GM21390 (cell line): Measurements from ENCODE around the gene MGRN1.

Experiments used
- ATAC-seq: cut with Tn5 transposase; IDR thresholded peaks from one replicate; pipeline ENCODE4 v1.9.1; 2021; ENCODE audit not compliant: unreplicated experiment

MGRN1 gene

DNA sequence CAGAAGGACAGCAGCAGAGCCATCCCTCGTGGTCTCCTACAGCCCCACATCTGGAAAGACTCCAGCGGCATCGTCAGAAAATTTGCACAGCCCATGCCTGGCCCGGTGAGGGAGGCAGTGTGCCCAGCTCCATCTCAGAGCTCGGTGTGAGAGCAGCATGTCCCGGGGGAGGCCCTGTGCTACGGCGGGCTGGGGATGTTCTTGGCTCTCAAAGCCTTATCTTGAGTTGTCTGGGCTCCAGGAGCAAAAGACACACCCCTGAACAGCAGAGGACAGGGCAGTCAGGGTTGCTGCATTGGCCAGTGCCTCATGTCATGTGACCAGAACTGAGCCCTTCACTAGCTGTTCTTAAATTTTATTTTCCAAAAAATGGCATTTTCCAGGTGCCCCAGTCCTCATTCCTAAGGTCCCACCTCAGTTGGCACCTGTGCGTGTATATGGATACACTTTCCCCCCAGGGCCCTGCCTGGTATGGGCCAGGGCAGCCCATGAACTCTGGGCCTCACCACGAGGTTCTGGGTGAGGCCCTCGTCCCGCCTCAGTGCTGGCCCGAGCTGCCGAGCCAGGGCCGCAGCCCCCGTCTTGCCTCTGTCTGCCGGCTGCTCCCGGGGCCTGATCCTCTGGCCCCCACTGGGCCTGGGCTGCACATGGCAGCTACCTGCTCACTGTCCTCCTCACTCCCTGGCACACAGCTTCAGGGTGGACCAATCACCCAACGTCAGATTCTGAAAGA lies 71.7 kb downstream of the MGRN1 start:
- ATAC-seq = no peak

DNA sequence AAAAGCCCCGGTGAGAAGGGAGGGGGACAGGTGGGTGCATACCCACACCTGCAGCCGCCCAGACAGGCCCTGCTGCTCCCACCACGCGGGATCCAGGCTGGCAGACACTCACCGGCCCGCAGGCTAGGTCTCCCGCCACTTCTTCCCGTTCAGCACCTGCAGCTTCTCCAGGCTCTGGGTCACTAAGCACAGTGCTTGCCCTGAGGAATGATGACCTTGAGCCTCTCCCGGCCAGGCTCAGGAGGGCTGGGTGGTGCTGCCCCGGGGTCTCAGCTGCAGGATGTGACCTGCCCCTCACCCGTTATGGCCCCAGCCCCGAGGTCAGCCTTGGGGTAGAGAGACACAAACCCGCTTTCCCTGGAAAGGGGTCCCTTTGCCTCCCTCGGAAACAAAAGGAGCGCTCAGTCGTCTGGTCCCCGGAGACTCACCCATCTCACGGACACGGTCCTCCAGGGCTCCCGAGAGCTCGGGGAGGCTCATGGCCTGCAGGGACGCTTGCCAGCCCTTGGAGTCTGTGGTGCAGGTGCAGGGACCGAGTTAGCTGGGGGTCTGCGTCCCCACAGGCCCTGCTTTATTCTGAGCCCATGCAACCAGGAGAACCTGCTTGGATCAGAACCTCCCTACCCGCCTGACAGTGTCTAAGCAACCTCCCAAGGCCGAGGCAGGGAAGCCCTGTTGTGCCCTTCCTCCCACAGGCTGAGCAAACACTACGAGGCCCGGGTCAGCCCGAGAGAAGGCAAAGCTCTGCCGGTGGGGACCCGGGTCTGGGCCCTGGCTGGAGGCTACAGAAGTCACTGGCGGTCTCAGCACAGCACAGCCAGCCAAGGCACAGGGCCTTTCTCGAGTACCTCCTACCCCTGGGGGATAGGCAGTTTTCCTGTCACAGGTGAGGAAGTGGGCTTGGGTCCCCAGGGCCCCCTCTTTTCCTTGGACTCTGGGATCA lies 72.5 kb downstream of the MGRN1 start:
- ATAC-seq = no peak

DNA sequence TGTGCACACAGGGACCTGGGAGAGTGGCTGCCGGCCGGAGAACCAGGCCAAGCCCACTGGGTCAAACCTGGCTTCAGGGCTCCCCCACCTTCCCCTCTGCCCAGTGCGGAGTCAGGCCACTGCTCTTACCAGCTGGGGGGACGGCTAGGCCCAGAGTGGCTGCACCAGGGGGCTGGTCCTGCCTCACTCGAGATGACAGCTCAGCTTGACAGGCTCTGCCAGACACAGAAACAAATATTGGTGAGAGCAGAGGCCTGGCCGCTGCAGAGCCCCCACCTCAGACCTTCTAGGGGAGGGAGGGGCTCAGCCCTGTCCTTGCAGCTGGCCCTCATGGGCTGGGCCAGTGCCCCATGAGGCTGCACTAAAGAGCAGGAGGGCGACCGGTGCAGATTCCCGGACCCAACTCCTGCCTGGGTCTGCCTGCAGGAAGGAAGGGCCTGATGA lies 73.2 kb downstream of the MGRN1 start:
- ATAC-seq = no peak

DNA sequence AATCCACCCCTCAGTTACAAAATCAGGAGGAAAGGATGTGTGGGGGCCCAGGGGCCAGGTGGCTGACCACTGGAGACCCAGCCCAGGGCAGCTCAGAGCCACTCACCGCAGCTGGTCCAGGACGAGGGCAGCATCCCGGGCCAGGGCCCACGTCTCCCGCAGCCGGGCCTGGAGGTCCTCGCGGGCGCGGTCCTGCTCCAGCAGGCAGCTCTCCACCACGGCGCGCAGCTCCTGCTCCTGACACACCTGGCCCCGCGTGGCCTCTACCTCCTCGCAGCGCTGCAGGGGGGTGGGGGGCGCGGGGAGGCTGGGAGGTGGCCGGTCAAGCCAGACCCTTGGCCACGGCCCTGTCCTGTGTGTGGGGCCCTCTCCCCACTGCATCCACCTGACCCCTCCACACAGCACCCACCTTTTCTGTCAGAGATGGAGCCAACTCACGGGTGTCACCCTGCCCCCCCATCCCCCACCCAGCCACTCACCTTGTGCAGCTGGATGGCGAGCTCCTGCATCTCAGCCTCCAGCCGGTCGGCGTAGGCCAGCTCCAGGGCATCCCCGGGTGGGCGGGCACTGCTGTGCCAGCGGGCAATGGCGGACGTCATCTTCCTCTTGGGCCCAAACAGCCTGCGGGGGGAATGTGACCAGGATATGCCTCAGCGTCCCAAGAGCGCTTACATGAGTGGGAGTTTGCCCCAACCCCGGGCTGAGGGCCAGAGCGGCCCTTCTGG lies 73.9 kb downstream of the MGRN1 start:
- no peak for ATAC-seq

DNA sequence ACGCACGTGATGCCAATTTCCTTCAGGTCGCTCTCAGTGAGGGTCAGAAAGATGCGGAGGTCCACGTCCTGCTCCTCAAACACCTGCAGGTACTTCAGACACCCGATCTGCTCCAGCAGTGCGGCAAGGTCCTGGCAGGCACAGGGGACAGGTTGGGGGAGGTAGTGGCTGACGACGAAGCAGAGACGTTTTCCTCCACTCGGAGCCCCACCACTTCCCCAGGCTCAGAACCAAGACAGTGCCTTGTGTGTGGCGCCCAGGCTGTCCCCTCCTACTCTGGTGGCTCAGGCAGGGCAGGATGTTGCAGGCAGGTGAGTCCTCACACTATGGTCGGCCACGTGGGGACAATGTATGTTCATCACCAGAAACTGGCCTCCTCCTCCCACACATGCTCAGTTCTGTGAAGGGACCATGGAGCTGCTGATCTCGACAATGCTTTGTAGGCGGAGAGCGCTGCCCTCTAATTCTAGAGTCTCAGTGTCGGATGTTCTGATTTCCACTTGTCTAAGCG lies 74.5 kb downstream of the MGRN1 start:
- no peak for ATAC-seq

DNA sequence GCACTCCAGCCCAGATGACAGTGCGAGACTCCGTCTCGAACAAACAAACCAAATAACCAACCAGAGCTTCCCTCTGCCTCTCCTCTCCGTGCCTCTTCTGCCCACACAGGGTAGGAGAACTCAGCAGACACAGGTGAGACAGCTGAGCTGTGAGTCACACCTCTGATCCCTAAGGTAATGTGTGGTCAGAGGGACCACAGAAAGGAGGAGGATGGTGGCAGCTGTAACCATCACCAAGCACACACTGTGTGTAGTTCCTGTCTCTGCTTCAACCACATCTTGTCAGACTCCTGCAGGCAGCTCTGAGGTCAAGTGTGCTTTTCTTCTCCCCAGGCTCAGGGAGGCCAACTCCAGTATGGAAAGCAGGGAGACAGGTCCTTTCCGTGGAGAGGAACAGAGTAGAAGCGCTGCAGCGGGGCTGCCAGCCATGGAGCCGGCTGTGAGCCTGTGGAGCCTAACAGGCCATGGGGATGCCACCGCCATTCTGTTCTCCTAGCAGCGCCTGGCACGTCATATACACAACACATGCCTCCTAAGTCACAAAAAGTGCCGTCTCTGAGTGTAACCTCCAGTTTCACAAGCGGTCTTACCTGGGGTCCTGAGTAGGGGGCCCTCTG lies 75.9 kb downstream of the MGRN1 start:
- ATAC-seq = no peak

DNA sequence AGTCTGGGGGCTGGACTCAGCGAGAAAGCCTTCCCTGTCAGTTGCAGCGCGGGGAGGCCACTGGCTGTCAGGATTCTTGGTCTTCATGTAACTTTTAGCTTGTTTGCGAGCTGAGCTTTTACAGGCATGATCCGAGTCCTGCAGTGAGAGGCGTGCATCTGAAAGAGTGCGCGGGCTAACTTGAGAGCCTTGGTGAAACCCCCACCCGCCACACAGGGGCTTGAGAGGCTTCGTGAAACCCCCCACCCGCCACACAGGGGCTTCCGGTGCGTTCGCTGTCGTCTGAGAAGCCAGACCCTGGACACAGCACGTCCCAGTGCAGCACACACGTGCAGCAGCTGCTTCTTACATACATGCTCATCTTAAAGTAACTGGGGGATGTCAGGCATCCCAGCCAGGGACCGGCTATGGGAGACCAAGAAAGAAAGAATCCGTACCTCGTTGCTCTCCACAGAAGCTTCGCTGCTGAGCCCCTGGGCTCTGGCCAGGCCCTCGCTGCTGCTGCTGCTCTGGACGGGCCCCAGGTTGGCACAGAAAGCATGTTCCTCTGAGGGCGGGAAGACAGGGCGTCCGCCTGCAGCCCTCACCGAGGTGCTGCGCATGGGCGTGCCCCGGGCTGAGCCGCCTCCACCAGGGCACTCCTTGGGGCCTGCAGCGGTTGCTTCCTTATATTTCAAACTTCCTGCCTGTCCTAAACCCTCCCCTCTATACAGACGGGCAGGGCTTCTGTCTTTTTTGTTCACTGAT lies 76.5 kb downstream of the MGRN1 start:
- ATAC-seq = no peak

DNA sequence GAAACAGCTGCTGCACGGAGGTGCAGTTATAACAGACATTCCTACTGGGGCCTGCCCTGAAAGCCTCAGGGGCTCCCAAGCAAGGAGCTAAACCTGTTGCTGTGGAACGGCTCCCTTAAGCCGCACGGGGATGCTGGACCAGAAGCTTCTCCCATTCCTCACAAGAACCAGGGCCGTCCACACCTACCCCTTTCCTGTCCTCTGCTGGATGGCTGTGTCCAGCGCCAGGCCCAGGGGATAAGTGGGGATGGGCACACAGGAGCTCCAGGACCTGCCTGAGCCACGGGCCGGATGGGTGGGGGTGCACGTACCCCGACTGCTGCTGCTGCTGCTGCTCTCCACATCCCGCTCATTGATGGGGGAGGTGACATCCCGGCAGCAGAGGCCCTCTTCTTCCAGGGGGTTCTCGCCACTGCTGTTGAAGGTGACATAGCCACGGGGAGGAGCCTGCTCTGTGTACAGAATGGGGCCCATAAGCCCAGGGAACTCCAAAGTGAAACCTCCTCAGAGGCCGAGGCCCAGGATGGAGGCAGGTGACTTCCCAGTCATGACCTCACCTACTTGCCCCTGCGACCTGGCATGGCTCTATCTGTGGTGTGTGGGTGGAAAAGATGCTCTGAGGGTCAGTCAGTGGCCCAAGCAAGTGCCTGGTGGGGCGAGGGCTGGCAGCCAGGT lies 77.3 kb downstream of the MGRN1 start:
- ATAC-seq = no peak

DNA sequence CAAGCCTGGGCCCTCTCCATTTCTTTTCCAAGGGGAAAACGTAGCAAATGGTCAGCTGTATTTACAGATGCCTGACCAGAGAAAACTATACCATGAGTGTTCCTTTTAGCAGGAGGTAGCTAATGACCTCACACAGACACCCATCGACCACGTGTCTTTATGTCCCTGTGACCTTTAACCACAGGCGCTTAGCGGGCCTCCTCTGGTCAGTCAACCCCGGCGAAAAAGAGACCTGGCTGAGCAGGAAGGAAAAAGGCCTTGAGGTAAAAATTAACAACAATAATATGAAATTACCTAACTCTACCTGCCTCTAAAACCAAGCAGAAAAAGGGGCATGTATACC lies 77.8 kb downstream of the MGRN1 start:
- ATAC-seq = no peak

DNA sequence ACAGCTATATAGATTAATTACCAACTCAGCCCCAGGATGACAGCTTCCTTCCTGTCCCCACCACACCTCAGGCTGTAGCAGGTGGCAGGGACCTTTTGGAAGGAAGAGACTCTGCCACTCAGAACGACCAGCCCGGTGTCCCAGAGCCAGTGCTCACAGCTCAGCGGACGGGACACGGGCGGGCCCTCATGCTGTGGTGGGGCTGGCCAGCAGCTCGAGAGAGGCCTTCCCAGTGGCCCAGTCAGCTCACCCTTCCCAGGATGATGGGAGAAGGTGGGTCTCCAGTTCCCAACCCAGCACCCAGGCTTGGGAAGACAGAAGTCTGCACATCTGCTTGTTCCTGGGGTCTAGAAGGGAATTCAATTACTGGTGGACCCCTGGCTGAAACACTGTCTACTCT lies 79.3 kb downstream of the MGRN1 start:
- ATAC-seq = no peak

DNA sequence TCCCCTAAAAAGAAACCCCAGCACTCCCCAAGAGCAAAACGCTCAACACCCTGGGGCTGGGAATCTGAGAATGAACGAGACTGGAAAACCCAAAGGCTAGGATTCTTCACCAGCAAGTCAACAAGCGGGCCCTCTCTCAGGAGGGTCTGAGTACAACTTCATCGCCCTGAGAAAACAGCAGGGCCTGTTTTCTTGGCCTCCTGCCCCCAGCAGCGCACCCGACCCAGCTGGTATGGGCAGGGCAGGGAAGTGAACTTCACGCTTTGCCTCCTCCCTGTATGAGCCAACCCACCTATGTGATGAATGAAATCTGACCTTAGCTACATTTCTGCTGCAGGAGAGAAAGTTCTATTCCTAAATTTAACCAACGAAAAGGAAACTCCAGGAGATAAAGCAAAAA lies 79.9 kb downstream of the MGRN1 start:
- no peak for ATAC-seq

DNA sequence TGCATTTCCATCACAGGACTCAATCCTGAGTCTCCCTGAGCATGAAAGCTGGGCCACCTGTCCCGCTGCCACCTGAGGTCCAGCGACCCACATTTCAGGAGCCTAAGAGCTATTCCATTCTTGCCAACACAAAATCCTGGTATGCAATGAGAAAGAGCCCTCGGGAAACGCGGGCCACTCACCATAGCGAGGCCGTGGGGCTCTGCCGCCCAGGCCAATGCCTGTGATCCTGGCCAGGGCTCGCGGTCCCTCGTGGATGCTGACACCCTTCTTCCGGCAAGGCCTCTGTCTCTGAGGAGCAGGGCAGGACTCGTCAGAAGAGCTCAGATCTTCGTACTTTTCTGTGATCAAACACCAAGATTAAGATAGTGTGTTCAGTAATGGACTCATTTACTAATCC lies 80.3 kb downstream of the MGRN1 start:
- ATAC-seq = no peak

DNA sequence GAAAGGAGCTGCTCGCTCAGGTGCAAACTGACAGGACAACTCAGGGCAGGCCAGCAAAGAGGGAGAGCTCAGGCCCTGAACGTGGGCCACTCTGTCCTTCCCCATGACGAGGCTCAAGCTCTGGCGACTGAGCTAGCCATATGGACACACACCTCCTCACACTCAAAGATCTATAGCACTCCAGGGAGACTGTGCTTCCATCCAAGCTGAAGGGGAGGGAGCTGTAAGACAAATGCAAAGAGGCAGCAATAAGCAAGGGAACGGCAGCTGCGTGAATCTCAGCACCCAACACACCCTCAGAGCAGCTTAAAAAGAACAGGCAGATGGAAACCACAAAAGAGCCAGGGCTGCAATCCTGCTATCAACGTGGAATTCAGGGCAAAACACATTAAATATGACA lies 82.2 kb downstream of the MGRN1 start:
- ATAC-seq = no peak

DNA sequence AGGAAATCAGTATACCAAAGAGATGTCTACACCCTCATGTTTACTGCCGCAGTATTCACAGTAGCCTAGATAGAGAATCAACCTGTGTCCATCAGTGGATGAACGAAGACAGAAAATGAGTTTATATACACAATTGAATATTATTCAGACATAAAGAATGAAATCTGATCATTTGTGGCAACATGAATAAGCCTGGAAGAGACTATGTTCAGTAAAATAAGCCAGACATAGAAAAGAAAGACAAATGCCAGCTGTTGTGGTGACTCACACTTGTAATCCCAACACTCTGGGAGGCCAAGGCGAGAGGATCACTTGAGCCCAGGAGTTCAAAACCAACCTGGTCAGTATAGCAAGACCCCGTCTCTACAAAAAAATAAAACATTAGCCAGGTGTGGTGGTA lies 84.9 kb downstream of the MGRN1 start:
- ATAC-seq = no peak

DNA sequence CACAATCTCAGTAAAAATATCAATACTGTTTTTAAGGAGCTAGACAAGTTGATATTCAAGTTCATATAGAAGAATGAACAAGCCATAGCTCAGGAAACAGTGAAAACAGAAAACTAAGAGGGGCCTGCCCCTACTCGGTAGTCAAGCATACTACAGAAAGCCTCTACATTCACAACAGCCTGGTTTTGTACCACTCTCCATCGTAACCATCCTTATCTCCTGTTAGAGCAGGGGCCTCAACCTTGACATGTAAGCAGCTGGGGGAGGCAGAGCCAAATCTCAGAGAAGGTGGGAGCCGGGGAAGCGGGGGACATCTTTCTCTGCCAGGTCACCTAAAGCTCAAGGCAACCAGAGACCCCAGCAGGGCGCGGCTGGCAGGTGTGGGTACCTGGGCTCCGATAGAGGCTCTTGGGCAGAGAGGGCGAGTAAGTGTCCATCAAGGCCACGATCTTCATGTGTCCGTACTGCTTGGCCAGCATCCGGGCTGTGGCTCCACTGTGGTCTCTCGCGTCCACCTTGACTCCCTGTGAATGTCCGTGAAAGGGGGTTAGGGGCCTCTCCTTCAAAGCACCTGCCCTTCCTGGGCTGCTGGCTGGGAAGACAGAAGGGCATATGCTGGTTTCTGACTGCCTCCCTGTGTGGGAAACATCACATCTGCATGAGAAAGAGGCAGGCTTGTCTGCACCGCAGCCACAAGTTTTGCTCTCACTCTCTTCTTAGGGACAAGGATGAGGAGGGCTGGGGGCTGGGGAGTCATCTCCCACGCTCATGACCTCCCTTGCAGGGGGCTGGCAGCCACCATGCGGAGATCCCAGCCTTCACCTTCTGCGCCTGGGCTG lies 89.3 kb downstream of the MGRN1 start:
- ATAC-seq = no peak

DNA sequence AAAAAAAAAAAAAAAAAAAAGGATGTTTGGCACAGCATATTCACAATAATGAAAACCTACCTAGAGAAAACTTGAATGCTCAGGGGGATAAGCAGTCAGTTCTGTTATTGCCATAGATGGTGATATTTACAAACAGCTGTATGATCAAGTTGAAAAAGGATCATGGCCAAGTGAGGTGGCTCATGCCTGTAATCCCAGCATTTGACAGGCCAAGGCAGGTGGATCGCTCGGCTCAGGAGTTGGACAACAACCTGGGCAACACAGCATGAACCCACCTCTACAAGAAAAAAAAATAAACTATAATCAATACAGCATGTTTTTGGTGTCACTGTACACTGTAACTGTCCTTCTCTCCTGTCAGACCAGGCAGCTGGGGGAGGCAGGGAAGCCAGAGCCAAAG lies 90.4 kb downstream of the MGRN1 start:
- no peak for ATAC-seq

DNA sequence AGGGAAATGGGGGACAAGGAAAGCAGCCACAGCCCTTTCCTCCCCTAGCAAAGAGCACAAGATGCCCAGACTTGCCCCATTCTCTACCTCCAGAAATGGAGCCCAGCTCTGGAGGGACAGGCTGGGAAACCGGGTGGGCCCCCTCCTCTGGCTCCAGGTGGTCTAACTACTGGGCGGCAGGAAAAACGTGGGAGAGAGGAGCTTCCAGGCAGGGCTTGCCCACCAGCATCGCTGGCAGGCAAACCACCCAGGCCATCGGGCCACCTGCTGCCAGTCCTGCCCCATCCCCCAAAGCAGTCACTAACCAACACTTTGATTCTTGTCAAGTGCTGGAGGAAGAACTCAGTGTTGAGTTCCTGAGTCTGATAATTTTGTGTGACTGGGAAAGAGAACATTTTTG lies 93.8 kb downstream of the MGRN1 start:
- ATAC-seq = no peak

DNA sequence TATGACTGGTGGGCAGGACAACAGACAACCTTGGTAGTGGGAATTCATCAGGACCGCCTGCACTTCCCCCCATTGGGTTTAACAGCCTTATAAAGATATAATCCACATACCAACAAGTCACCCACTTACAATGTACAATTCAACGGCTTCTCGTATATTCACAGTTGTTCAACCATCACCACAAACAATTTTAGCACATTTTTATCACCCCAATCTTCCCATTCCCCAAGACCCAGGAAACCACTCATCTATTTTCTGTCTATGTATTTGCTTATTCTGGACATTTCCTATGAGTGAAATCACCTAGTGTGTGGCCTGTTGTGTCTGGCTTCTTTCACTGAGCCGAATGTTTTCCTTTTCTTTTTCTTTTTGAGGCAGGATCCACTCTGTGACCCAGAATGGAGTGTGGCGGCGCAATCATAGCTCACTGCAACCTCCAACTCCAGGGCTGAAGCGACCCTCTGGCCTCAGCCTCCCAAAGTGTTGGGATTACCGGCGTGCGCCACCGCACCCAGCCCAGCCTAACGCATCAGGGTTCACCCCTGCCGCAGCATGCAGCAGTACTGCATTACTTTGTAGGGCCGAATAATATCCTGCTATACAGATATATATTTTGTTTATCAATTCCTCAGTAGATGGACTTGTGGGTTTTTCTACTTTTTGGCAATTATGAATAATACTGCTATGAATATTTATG lies 98.6 kb downstream of the MGRN1 start:
- no peak for ATAC-seq
